Activated CD4-positive, alpha-beta T cell treated with anti-CD3 and anti-CD28 coated beads, Interleukin-2, amount 50 U/mL, for 24 hours (primary cell): ENCODE data around the gene MBIP.

Source experiments
- DNase-seq, 2 donors: peaks; one replicate each; pipeline ENCODE4 v3.0.0-alpha.2; 2020; ENCODE audit warnings: low read depth in 1 of 2, low spot score in 1 of 2

MBIP gene

DNA sequence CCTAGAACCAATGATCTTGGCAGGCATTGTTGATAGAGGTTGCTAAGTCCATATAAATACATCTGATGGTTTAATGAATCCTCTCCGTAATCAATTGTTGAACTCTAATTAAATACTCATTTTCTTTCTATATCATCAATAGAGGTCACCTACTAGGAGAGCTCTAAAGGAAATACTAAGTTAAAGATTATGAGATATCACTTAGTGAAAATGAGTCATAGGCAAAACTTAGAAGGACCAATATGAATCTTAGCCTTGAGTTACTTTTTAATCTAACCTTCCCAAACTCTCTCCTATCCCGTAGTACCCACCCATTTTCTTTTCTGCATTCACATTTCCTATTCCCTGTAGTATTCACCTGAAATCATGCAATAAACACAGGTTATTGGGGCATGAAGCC lies 50.2 kb downstream of the MBIP start:
- DNase-seq: no peak

DNA sequence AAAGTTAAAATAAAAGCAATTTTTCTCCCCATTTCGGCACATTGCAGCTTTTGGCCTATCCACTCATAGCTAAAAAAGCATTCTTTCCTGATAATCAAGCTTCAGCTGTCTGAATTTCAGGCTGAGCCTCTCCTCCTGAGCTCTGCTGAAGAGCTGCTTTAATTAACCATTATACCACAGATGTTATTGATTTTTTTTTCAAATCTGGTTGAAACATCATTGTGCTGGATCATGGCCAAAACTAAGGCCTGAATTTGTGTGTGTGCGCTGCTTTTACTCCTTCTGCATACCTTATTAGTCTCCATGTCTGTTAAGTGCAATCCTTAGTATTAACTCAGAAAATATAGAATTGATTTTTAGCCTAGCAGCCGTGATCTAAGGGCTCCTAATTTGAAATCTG lies 52.3 kb downstream of the MBIP start:
- no peak for DNase-seq

DNA sequence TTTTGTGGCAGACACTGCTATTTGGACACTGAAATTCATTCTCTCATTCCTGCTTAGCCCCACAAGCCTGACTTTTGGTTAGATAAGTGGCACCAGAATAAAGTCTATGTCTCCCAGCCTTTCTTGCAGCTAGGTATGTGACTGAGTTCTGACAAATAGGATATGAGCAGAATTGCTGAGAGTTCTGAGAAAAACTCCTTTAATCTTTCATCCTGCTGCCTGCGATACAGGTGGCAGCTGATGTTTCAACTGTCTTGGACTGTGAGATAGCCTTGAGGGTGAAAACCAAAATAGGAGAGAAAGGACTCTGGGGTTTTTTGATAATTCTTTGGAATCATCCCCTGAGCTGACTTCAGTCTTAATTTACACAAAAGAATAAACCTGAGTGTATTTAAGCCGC lies 55.8 kb downstream of the MBIP start:
- DNase-seq: no peak

DNA sequence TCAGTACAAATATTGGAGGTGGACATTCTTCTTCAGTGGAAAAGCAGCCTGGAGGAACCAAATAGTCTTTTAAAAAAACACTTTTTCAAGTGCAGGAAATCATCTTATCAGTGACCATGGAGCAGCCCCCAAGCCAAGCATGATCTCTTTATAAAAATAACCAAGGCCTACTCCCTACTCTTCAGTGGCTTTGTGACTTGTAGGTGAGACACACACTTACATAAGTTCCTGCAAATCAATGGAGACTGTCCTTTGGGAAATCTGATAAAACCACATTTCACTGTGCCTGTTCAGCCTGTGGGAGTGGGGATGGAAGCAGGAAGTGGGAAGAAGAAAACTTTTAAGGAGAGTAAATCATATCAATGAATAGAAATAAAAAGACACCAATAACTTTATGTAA lies 56.3 kb downstream of the MBIP start:
- no peak for DNase-seq

DNA sequence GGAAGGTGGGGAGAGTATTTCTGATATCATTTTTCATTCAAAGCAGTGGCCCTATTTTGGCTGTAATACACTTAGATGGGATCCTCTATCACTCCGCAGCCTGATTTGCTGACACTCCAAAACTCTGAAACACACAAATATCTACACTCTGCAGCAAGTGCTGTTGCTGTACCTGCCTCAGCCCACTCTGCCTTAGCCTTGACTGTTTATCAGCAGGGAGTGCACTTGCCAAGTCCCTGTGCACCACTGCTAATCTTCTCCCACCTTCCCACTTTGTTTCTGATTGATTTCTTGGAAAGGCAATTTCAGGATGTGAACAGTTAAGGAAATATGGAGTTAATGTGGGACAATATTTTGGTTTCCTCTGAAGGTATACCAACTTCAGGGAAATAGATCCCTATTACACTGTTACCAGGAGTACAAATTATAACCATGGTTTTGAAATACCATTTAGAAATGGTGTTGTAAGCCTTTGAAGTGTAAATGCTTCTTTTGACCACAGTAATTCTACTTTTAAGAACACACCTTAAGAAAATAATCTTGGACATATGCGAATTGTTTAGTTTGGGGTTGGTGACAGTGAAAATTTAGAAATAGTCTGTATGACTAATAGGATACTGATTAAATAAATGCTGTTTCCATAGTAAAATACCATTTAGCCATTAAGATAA lies 59.3 kb downstream of the MBIP start:
- no peak for DNase-seq

DNA sequence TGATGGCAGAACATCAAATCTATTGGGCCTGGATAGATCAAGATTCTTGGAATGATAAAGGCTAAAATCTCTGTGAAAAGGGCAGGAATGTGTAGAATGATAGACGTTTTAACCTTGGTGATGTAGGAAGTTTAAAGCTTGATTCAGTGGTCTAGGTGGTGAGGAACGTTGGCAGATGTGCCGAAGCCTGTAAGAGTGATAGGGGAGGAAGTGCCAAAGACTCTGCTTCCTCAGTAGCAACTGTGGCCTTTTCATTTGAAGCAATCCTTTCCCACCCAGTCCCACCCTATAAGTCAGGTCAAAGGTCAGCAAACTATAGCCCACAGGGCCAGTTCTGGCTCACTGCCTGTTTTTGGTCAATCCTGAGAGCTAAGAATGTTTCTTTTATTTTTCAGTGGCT lies 62.2 kb downstream of the MBIP start:
- DNase-seq: no peak

DNA sequence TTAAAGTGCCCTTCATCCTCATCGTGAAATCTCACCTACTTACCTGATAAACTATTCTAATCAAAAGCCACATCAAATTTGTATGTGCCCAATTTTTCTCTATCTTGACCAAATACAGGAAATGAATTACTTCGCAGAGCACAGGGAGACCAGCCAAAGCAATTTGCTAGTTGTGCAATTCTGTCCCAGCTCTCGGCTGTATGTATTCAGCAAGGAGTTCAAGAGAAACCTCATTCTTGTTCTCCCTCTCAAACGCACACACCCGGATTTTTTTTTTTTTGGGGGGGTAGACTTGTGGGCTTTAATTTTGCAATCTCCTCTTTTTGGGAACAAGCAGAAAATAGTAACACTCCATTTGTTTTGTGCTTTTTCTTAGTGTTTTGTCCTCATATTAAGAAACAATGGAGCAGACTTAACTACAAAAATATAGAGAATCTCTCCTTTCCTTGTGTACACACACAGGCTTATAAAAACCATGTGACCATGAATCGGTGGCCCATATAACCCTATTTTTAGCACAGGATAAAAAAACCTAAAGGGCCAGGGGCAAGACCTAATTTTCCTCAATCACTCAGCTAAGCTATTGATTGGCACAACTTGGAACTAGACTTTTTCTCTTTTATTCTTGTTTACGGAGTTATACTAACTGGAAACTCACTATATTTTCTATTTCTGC lies 64.2 kb downstream of the MBIP start:
- no peak for DNase-seq

DNA sequence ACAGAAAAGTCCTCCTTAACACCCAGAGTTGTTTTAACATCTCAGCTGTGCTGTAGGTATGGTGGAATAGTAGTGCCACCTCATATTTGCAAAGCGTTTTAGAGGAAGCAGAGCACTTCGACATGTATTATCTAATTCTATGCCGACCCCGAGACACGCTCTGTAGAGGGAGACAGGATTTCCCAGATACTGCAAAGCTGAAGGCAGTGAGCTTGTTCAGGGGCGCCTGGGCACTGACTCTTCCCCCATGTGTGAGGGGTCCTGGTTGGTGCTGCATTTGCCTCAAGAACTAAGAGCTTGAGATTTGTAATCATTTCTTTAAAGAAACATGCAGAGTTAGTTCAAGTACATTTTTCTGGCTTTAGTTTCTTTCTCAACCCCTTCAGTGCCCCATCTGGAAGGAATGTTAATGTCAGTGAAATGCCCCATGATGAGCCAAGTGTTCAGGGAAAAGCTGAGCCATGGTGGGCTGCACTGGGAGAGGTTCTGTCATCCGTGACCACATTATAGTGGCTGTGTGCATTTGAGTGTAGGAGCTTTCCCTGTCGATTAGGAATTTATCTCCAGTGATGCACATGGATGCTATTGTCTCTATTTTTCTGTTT lies 66.3 kb downstream of the MBIP start:
- DNase-seq: no peak
